ENCODE results near the gene FOXP1. TPM values are rescaled to one million over a fixed set of nuclear protein-coding genes. Genes with fewer than 3 reads are reported as not detected.

Gene FOXP1
- total RNA-seq, 2 experiments from 2014 or later, result 493 to 508 TPM

DNA sequence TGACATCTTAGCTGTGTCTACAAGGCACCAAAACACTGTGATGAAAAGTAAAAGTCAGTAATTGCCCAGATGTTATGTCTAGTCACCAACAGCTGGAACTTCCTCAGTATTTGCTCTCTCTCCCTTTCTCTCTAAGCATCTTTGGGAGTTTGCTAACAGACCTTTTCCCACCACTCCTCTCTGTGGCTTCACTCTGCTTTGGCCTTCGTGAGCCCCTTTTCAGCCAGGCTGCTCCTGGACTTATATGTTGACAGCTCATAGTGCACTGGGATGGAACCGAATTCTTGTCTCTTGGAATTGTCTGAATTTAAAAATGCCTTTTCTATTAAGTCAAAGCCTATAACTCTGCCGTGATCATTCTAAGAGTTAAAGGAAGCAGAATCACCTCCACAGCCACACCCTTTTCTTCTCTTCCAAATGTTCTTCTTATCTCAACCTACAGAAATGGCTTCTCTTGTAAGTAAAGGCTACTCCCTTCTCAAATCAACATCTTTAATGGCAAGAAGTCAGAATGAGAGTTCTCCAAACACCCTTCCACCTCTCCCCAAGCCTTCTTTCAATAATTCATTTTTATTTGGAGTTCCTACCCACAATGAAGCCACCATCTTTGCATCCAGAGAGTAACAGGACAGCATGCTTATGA, 17.2 kb upstream of the FOXP1 start:
- no peak overlapping the region for H3K4me3 Mint-ChIP-seq
- ChIA-PET POLR2A (interaction anchor here (1.7 kb wide), 1 partner anchor 18 kb away, joined by 4 read pairs; the partner anchor contains the start of gene FOXP1), CTCF (no interaction called here)
- H3K4me1 Mint-ChIP-seq (ENCODE audit: low read depth), result peaks cover 26% of the 10 kb centered on the region
- DNase-seq, result no peak
- no peaks in the 10 kb centered on the region for H3K9me3 ChIP-seq (ENCODE audit: control insufficient read depth in 1 of 2, insufficient read depth in 1 of 2, low read length in 2 of 2)
- H3K36me3 Mint-ChIP-seq (ENCODE audit: low read depth), result peaks cover 4% of the 10 kb centered on the region
- H3K4me1 ChIP-seq (ENCODE audit: insufficient read depth, low read length), result no peaks in the 10 kb centered on the region
- no peak overlapping the region for H3K27ac Mint-ChIP-seq
- no peak overlapping the region for H3K27ac ChIP-seq (ENCODE audit: low read depth in 1 of 2, low read length in 2 of 2)
- TF ChIP-seq, protein P1, sequence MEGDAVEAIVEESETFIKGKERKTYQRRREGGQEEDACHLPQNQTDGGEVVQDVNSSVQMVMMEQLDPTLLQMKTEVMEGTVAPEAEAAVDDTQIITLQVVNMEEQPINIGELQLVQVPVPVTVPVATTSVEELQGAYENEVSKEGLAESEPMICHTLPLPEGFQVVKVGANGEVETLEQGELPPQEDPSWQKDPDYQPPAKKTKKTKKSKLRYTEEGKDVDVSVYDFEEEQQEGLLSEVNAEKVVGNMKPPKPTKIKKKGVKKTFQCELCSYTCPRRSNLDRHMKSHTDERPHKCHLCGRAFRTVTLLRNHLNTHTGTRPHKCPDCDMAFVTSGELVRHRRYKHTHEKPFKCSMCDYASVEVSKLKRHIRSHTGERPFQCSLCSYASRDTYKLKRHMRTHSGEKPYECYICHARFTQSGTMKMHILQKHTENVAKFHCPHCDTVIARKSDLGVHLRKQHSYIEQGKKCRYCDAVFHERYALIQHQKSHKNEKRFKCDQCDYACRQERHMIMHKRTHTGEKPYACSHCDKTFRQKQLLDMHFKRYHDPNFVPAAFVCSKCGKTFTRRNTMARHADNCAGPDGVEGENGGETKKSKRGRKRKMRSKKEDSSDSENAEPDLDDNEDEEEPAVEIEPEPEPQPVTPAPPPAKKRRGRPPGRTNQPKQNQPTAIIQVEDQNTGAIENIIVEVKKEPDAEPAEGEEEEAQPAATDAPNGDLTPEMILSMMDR (IDR thresholded peaks at IDR 0.05), result no peak
- H3K4me3 ChIP-seq (ENCODE audit: low read length), result no peak overlapping the region
- H3K27me3 Mint-ChIP-seq, result no peaks in the 10 kb centered on the region
- intact Hi-C loops (cut with DNase I, micrococcal nuclease), result no loop called here
- H3K36me3 ChIP-seq (ENCODE audit: insufficient read depth, low read length), result no peaks in the 10 kb centered on the region
- ATAC-seq (ENCODE audit: poor library complexity), result no peak
- H3K27me3 ChIP-seq (ENCODE audit: control insufficient read depth in 1 of 2, insufficient read depth in 2 of 2, low read length in 2 of 2), result no peaks in the 10 kb centered on the region
- no peaks in the 10 kb centered on the region for H3K9me3 Mint-ChIP-seq

DNA sequence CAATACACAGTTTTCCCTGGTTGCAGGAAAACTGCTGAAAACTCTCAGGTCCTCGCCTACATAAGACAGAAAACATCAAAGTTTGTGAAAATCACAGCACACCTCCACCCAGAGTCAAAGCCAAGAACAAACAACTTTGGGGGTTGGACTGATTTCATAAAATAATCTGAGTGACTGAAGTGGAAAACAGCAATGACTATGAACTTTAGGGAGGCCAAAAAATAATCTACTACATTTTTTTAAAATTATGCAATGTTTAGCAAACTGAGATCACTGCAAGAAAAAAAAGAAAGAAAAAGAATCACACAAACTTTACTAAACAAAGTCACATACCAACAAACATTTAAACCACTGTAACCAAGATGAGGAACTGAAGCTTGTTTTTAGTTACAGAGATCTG, 15.9 kb upstream of the FOXP1 start:
- DNase-seq (no peak), ATAC-seq (ENCODE audit: poor library complexity) (no peak)
- Histone ChIP-seq H3K27ac (ENCODE audit: low read depth in 1 of 2, low read length in 2 of 2) (no peak overlapping the region), H3K36me3 (ENCODE audit: insufficient read depth, low read length) (no peaks in the 10 kb centered on the region), H3K27me3 (ENCODE audit: control insufficient read depth in 1 of 2, insufficient read depth in 2 of 2, low read length in 2 of 2) (no peaks in the 10 kb centered on the region), H3K9me3 (ENCODE audit: control insufficient read depth in 1 of 2, insufficient read depth in 1 of 2, low read length in 2 of 2) (no peaks in the 10 kb centered on the region), H3K4me1 (ENCODE audit: insufficient read depth, low read length) (no peaks in the 10 kb centered on the region), H3K4me3 (ENCODE audit: low read length) (no peak overlapping the region)
- TF ChIP-seq, protein P1 (IDR thresholded peaks at IDR 0.05), result no peak
- intact Hi-C loops (cut with DNase I, micrococcal nuclease), result no loop called here
- CTCF ChIA-PET, result interaction anchor here (2.2 kb wide), 1 partner anchor 9 kb away, joined by 4 read pairs; no protein-coding TSS in a partner anchor
- no peaks in the 10 kb centered on the region for H3K27me3 Mint-ChIP-seq
- no peak overlapping the region for H3K4me3 Mint-ChIP-seq
- no peak overlapping the region for H3K27ac Mint-ChIP-seq
- peaks cover 26% of the 10 kb centered on the region for H3K4me1 Mint-ChIP-seq (ENCODE audit: low read depth)
- POLR2A ChIA-PET, result interaction anchor here (1.7 kb wide), 1 partner anchor 17 kb away, joined by 4 read pairs; the partner anchor contains the start of gene FOXP1
- H3K36me3 Mint-ChIP-seq (ENCODE audit: low read depth), result peaks cover 4% of the 10 kb centered on the region
- no peaks in the 10 kb centered on the region for H3K9me3 Mint-ChIP-seq

DNA sequence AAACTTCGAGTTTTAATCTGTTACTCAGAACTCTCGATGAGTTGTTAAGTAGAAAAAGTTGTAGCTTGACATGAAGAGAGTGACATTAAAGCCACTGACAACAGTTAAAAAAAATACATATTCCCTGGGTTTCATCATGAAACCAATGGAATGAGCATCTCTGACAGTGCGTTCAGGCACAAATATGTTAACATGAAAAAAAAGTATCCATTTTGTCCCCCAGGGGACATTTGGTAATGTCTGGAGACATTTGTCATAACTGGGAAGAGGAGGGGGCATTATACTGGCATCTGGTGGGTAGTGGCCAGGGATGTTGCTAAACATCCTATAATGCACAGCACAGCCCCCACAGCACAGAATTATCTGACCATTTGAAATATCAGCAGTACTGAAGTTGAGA, 14.8 kb upstream of the FOXP1 start:
- POLR2A ChIA-PET, result no interaction called here
- Mint-ChIP-seq H3K27me3 (no peaks in the 10 kb centered on the region), H3K4me1 (ENCODE audit: low read depth) (peaks cover 26% of the 10 kb centered on the region), H3K36me3 (ENCODE audit: low read depth) (peaks cover 4% of the 10 kb centered on the region), H3K9me3 (no peaks in the 10 kb centered on the region), H3K4me3 (no peak overlapping the region), H3K27ac (no peak overlapping the region)
- ATAC-seq (ENCODE audit: poor library complexity) (no peak), DNase-seq (no peak)
- TF ChIP-seq, protein P1 (IDR thresholded peaks at IDR 0.05), result no peak
- no peak overlapping the region for H3K27ac ChIP-seq (ENCODE audit: low read depth in 1 of 2, low read length in 2 of 2)
- no peaks in the 10 kb centered on the region for H3K4me1 ChIP-seq (ENCODE audit: insufficient read depth, low read length)
- H3K27me3 ChIP-seq (ENCODE audit: control insufficient read depth in 1 of 2, insufficient read depth in 2 of 2, low read length in 2 of 2), result no peaks in the 10 kb centered on the region
- intact Hi-C loops (cut with DNase I, micrococcal nuclease), result no loop called here
- H3K36me3 ChIP-seq (ENCODE audit: insufficient read depth, low read length), result no peaks in the 10 kb centered on the region
- H3K9me3 ChIP-seq (ENCODE audit: control insufficient read depth in 1 of 2, insufficient read depth in 1 of 2, low read length in 2 of 2), result no peaks in the 10 kb centered on the region
- H3K4me3 ChIP-seq (ENCODE audit: low read length), result no peak overlapping the region
- CTCF ChIA-PET, result interaction anchor here (1.2 to 2.2 kb wide), 2 partner anchors 8 to 10 kb away, joined by 4 read pairs; no protein-coding TSS in a partner anchor
